NCI-H2107 treated with DMSO at 0.1 percent for 48 hours (cell line): ENCODE data around the gene CDCA5.
A peak's percentile ranks its signal among the peaks of the same experiment; 100 is the strongest.

Experiments
- DNase-seq: peaks from one replicate; lab custom pipeline; 2025; ENCODE audit not compliant: unreplicated experiment; lab: John Stamatoyannopoulos, UW

Gene CDCA5

GRCh38 chr11:65083834-65084597 is at the start of gene CDCA5, which contains the start of gene ZFPL1:
Gene CDCA5, minus strand, starts transcription at chr11:65084040. Its CDS starts 62 bp downstream, at chr11:65083978.
Gene ZFPL1, plus strand, starts transcription at chr11:65084222. Its CDS starts 477 bp downstream, at chr11:65084699.
- peak; percentile 92 for DNase-seq

- peak; percentile 14 for DNase-seq
Measured at GRCh38 chr11:65132988-65133700, 49.3 kb upstream of the CDCA5 start.

GRCh38 chr11:65132238-65132987 is 48.6 kb upstream of the CDCA5 start:
- no peak for DNase-seq

- DNase-seq, result no peak
Measured at GRCh38 chr11:65131895-65132237, 48.0 kb upstream of the CDCA5 start.

GRCh38 chr11:65131417-65131776 is 47.6 kb upstream of the CDCA5 start:
- no peak for DNase-seq

GRCh38 chr11:65130631-65131416 is 47.0 kb upstream of the CDCA5 start:
- no peak for DNase-seq

- DNase-seq, result no peak
Measured at GRCh38 chr11:65129649-65130441, 46.0 kb upstream of the CDCA5 start.

GRCh38 chr11:65128182-65129145 is 44.6 kb upstream of the CDCA5 start:
- DNase-seq, result no peak

GRCh38 chr11:65127473-65128181 is 43.8 kb upstream of the CDCA5 start:
- no peak for DNase-seq

GRCh38 chr11:65126624-65127274 is 42.9 kb upstream of the CDCA5 start:
- no peak for DNase-seq

GRCh38 chr11:65125197-65126056 is 41.6 kb upstream of the CDCA5 start:
- no peak for DNase-seq

GRCh38 chr11:65124480-65125196 is 40.8 kb upstream of the CDCA5 start:
- no peak for DNase-seq

GRCh38 chr11:65121865-65122696 is 38.2 kb upstream of the CDCA5 start, which contains the start of the genes FAU and MRPL49:
Gene FAU, minus strand, starts transcription at chr11:65122134. Its CDS starts 321 bp downstream, at chr11:65121813.
Gene MRPL49, plus strand, starts transcription at chr11:65122321. Its CDS starts 26 bp downstream, at chr11:65122347.
- DNase-seq, result peak; percentile 96

- no peak for DNase-seq
Measured at GRCh38 chr11:65121447-65121864, 37.6 kb upstream of the CDCA5 start.

- DNase-seq, result no peak
Measured at GRCh38 chr11:65120831-65121230, 37.0 kb upstream of the CDCA5 start.
